Gastrocnemius medialis (tissue), 4 donors: ENCODE measurements around the gene COBL. TPM values are rescaled to one million over a fixed set of nuclear protein-coding genes. Genes with fewer than 3 reads are reported as not detected.

Experiments used
- ATAC-seq, 2 donors: fragments of 150-250 bp; one replicate each; pipeline ENCODE4 v1.9.1; 2016
- DNase-seq, 2 donors: peaks; one replicate each; pipeline ENCODE4 v3.0.0-alpha.2; 2019
- H3K27ac ChIP-seq, 4 donors: fragments of 200-600 bp; sonication (generic); 1 replicate in 1 of 4; 2 replicates in 3 of 4; pipeline ENCODE4 v1.5.1; 2016 to 2018; ENCODE audit warnings: mild to moderate bottlenecking in 2 of 4, moderate library complexity in 1 of 4
- H3K27me3 ChIP-seq, 3 donors: fragments of 200-600 bp; sonication (generic) in 2 of 3; 1 replicate in 1 of 3; 2 replicates in 2 of 3; pipeline versions ENCODE4 v1.5.1 to v1.6.0; 2016 to 2019; ENCODE audit warnings: mild to moderate bottlenecking in 1 of 3, moderate library complexity in 1 of 3
- H3K36me3 ChIP-seq, 2 donors: fragments of 200-600 bp; sonication (generic) in 1 of 2; one replicate each; pipeline ENCODE4 v1.5.1; 2017 to 2018
- H3K4me1 ChIP-seq, 2 donors: fragments of 200-600 bp; sonication (generic) in 1 of 2; one replicate each; pipeline ENCODE4 v1.5.1; 2016 to 2017; ENCODE audit warnings: mild to moderate bottlenecking in 2 of 2
- H3K4me3 ChIP-seq, 4 donors: fragments of 200-600 bp; sonication (generic) in 3 of 4; 1 replicate in 1 of 4; 2 replicates in 3 of 4; pipeline ENCODE4 v1.5.1; 2016 to 2019; ENCODE audit warnings: mild to moderate bottlenecking in 2 of 4
- H3K9me3 ChIP-seq, 3 donors: fragments of 200-600 bp; sonication (generic) in 2 of 3; 1 replicate in 1 of 3; 2 replicates in 2 of 3; pipeline ENCODE4 v1.5.1; 2016 to 2019
- POLR2A ChIP-seq, 2 donors: fragments of 450-650 bp; IDR thresholded peaks; one replicate each; pipeline ENCODE4 v1.6.1; 2017; ENCODE audit warnings: antibody characterized with exemption in 2 of 2, mild to moderate bottlenecking in 2 of 2, moderate library complexity in 2 of 2
- in situ Hi-C, 4 donors: fragments of 200-750 bp; cut with MboI; loops; one replicate each; pipeline versions ENCODE4 v1.15.0 to v1.8.0; 2017; ENCODE audit warnings: low sequenced_read_pairs in 4 of 4
- intact Hi-C: fragments of 100-400 bp; cut with DNase I; formaldehyde crosslinking; loops from one replicate; pipeline ENCODE4 v1.15.1; 2023; ENCODE audit warnings: low total_unique reads
- total RNA-seq, 4 donors: library from RNA; depleted of rRNA; stranded (reverse); fragments of >200 nt; gene quantifications; one replicate each; pipeline versions ENCODE4 v1.1.0 to v1.2.3, GENCODE V29; 2016
- TF ChIP-seq, protein P1 (sequence below), 5 experiments: fragments of 450-650 bp in 3 of 5; fragments of 200-600 bp in 2 of 5; sonication (generic) in 2 of 5; IDR thresholded peaks in 4 of 5; conservative IDR thresholded peaks in 1 of 5; 1 replicate in 4 of 5; 2 replicates in 1 of 5; pipeline ENCODE4 v1.5.1; 2016 to 2019; ENCODE audit warnings: antibody characterized with exemption in 5 of 5, mild to moderate bottlenecking in 3 of 5, moderate library complexity in 3 of 5

Gene COBL
- total RNA-seq, 4 donors from 2014 or later, result 82.1 to 170 (median 124) TPM

GRCh38 chr7:51148216-51148615 lies 168.4 kb downstream of the COBL start:
- intact Hi-C loops, result no loop called here

DNA sequence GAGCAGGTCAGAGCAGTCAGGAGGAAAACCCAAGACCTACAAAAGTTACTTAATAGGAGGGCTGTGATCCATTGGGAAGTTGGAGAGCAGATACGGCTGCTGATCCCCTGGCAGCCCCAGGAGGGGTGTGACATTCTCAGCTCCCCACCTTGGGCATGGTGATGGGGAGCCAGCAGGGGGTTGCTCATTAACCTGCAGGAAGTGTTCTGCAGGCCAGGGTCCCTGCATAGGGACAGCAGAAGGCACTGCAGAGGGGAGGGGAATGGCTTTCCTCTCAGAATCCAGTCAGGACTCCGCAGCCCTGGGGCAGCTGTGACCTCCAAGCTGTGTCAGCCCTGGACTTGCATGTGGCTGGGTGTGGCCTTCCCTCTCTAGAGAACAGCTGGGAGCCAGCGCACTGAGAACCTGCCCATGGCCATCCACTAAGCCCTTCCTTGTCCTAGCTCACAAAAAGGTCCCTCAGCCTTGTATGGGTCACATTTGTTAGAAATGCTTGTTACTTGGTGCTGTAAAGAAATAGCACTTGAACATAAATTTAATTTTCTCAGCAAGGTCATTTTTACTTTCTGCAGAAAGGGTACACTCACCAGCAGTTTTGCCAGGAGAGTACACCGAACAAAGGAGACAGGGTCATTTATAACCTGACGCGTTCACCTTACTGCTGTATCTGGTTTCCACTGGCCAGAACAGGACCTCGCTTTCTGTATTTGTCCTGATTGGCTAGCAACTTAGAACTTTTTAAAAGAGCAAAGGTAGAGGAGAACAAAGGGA lies 169.6 kb downstream of the COBL start:
- H3K36me3 ChIP-seq, result no peaks in the 10 kb centered on the region

More at GRCh38 chr7:51148216-51148615, 168.4 kb downstream of the COBL start:
- H3K36me3 ChIP-seq, result no peaks in the 10 kb centered on the region
- no peak for TF ChIP-seq POLR2A (IDR thresholded peaks at IDR 0.05)
- TF ChIP-seq, protein P1, sequence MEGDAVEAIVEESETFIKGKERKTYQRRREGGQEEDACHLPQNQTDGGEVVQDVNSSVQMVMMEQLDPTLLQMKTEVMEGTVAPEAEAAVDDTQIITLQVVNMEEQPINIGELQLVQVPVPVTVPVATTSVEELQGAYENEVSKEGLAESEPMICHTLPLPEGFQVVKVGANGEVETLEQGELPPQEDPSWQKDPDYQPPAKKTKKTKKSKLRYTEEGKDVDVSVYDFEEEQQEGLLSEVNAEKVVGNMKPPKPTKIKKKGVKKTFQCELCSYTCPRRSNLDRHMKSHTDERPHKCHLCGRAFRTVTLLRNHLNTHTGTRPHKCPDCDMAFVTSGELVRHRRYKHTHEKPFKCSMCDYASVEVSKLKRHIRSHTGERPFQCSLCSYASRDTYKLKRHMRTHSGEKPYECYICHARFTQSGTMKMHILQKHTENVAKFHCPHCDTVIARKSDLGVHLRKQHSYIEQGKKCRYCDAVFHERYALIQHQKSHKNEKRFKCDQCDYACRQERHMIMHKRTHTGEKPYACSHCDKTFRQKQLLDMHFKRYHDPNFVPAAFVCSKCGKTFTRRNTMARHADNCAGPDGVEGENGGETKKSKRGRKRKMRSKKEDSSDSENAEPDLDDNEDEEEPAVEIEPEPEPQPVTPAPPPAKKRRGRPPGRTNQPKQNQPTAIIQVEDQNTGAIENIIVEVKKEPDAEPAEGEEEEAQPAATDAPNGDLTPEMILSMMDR (IDR thresholded peaks at IDR 0.05 in 4 of 5, conservative IDR thresholded peaks at IDR 0.05 in 1 of 5), result no peak
- H3K4me3 ChIP-seq, result no peak overlapping the region
- DNase-seq (no peak), ATAC-seq (no peak)
- no peak overlapping the region for H3K27ac ChIP-seq
- H3K9me3 ChIP-seq, result no peaks in the 10 kb centered on the region
- no peaks in the 10 kb centered on the region for H3K4me1 ChIP-seq
- in situ Hi-C loops, result loop anchor here in 1 of 4 donors (10.0 kb wide), 1 partner anchor 683 kb away; no protein-coding TSS in a partner anchor
- H3K27me3 ChIP-seq, result no peaks in the 10 kb centered on the region

GRCh38 chr7:51144178-51144577 lies 172.4 kb downstream of the COBL start:
- Histone ChIP-seq H3K36me3 (no peaks in the 10 kb centered on the region), H3K27ac (no peak overlapping the region), H3K4me3 (no peak overlapping the region), H3K4me1 (peaks cover 5 to 20% of the 10 kb centered on the region in 2 donors), H3K9me3 (no peaks in the 10 kb centered on the region), H3K27me3 (no peaks in the 10 kb centered on the region)
- no peak for TF ChIP-seq POLR2A (IDR thresholded peaks at IDR 0.05)
- TF ChIP-seq, protein P1 (IDR thresholded peaks at IDR 0.05 in 4 of 5, conservative IDR thresholded peaks at IDR 0.05 in 1 of 5), result no peak
- DNase-seq (no peak), ATAC-seq (no peak)
- in situ Hi-C loops, result loop anchor here in 1 of 4 donors (10.0 kb wide), 1 partner anchor 679 kb away; no protein-coding TSS in a partner anchor
- intact Hi-C loops, result no loop called here

More for the DNA sequence above, 169.6 kb downstream of the COBL start:
- Histone ChIP-seq H3K4me1 (no peaks in the 10 kb centered on the region), H3K4me3 (no peak overlapping the region), H3K9me3 (no peaks in the 10 kb centered on the region), H3K27ac (no peak overlapping the region), H3K27me3 (no peaks in the 10 kb centered on the region)
- TF ChIP-seq, protein P1 (IDR thresholded peaks at IDR 0.05 in 4 of 5, conservative IDR thresholded peaks at IDR 0.05 in 1 of 5), result no peak
- TF ChIP-seq POLR2A (IDR thresholded peaks at IDR 0.05), result no peak
- DNase-seq (no peak), ATAC-seq (no peak)
- in situ Hi-C loops (loop anchor here in 1 of 4 donors (10.0 kb wide), 1 partner anchor 682 kb away; no protein-coding TSS in a partner anchor), intact Hi-C loops (no loop called here)

GRCh38 chr7:51142741-51143385 lies 173.7 kb downstream of the COBL start:
- in situ Hi-C loops (loop anchor here in 1 of 4 donors (10.0 kb wide), 1 partner anchor 678 kb away; no protein-coding TSS in a partner anchor), intact Hi-C loops (no loop called here)
- Histone ChIP-seq H3K27ac (no peak overlapping the region), H3K9me3 (no peaks in the 10 kb centered on the region), H3K4me1 (peaks cover 5 to 25% of the 10 kb centered on the region in 2 donors), H3K4me3 (no peak overlapping the region), H3K36me3 (no peaks in the 10 kb centered on the region), H3K27me3 (no peaks in the 10 kb centered on the region)
- DNase-seq (no peak), ATAC-seq (no peak)
- TF ChIP-seq POLR2A (IDR thresholded peaks at IDR 0.05), result no peak
- TF ChIP-seq, protein P1 (IDR thresholded peaks at IDR 0.05 in 4 of 5, conservative IDR thresholded peaks at IDR 0.05 in 1 of 5), result no peak
